HG03565 (cell line): ENCODE results near the gene KCNN4.
"Not testable (repeated sequence)": the region's sequence is repeated elsewhere in the genome, so short reads cannot be mapped to it uniquely, and the experiment has no call there.

Experiments
- ATAC-seq: cut with Tn5 transposase; IDR thresholded peaks from one replicate; pipeline ENCODE4 v1.9.1; 2021; ENCODE audit warnings: mild to moderate bottlenecking, moderate library complexity; ENCODE audit not compliant: unreplicated experiment

KCNN4 gene

GRCh38 chr19:43780706-43781525 is at the start of gene KCNN4:
TSS of gene KCNN4 (minus strand) at chr19:43780973. CDS start at chr19:43780861, 112 bp downstream.
- no peak for ATAC-seq

DNA sequence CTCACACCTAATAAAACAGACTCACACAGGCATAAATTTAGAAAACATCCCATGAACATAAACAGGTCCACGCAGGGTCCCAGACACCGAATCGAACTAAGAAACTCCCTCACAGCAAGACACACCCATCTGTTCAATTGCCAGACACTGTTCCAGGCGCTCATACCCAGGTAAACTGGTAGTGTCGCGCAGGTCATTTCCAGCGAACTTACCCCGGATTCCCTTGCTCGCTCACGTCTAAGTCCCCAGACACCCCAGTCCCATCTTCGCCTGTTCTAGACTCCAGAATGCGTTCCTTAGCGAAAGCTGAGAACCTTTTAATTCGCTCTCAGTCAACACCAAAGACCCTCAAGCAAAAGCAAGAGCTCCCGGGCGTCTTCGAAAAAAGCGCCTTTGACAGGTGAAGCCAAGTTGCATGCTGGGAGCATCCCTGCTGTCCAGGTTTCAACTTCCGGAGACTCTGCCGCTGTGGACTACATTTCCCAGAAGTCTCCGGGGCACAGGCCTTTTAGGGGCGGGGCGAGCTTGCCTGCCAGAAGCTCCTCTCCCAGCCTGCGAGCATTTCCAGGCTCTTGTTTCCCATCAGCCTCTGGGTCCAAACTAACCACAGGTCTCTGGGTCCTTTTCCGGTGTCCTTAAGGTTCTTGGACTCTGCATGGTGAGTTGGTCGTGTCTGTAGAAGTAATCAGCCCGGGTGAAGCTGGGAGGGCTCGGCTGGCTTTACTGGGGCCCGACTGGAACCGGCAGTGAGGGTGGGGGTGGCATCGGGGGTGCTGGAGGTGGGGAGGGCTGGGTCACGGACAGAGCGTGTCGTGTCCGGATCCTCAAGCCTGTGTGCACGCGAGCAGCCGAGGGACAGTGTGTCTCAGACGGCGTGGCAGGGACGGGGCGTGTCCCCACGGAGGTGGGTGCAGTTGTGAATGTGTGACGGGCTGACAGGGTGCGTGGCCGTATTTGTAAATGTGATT is 46.3 kb upstream of the KCNN4 start, which contains the start of gene ZNF283:
ZNF283 (plus strand) TSS at position 535 of the 968 bp plus-strand sequence. CDS start 6,184 bp downstream, outside the sequence.
- peak; percentile 71 for ATAC-seq

DNA sequence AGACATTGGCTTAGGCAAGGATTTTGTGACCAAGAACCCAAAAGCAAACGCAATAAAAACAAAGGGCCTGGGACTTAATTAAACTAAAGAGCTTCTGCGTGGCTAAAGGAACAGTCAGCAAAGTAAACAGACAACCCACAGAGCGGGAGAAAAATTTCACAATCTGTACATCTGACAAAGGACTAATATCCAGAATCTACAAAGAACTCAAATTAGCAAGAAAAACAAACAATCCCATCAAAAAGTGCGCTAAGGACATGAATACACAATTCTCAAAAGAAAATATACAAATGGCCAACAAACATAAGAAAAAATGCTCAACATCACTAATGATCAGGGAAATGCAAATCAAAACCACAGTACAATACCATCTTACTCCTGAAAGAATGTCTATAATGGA is 43.8 kb upstream of the KCNN4 start:
- not testable (repeated sequence) for ATAC-seq

GRCh38 chr19:43823856-43824255 is 43.1 kb upstream of the KCNN4 start:
- not testable (repeated sequence) for ATAC-seq

- ATAC-seq: no peak
These were observed 40.1 kb upstream of the KCNN4 start for GRCh38 chr19:43820884-43821215.

- no peak for ATAC-seq
These were observed 39.5 kb upstream of the KCNN4 start for GRCh38 chr19:43820098-43820883.

DNA sequence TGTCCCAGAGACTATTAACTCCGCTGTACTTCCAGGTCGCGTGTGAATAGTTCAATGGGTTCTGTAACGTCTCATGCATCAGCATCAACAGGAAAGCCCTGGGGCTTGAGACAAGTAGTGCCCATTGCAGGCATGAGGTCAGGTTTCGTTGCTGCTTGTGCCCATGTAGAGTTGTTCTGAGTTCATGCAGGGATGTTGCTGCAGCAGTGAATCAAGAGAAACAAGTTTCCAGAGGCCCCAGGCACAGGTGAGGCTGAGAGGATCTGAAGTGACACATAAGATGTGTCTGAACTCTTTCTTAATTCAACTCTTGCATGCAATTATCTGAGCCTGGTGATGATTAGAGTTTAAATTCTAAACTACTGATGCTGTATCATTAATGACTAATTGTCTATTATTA is 37.7 kb upstream of the KCNN4 start:
- no peak for ATAC-seq

GRCh38 chr19:43817454-43817853 is 36.7 kb upstream of the KCNN4 start:
- not testable (repeated sequence) for ATAC-seq

- no peak for ATAC-seq
These were observed 34.0 kb upstream of the KCNN4 start for GRCh38 chr19:43814663-43815352.

DNA sequence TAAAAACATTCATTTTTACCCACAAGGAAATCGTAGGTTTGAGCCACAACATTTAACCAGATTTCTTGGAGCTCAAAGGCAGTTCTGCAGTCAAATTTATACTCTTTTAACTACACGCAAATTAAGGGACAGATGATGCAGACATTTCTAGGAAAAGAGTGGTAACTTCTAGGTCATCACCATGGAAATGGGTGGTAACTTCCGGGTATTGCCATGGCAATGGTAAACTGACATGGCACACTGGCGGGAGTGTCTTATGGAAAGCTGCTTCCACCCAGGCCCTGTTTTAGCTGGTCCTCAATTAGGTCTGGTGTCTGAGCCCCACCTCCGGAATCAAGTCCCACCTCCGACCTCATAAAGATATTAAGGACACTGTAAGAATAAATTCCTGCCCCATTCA is 31.9 kb upstream of the KCNN4 start:
- ATAC-seq: no peak

DNA sequence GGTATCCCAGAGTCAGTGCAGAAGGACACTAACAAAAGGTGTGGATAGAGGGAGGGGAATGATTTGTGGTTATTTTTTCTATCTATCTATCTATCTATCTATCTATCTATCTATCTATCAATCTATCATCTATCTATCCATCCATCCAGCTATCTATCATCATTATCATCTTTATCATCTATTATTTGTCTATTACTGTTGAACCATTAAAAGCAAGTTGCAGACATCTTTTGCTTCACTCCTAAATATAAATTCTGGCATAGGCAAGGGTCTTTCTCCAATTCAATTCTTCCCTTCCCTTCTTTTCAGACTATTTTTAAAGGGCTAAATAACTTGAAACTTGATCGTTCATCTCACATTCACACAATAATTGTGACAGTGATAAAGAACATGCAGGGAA is 31.5 kb upstream of the KCNN4 start:
- no peak for ATAC-seq

- ATAC-seq: no peak
These were observed 31.1 kb upstream of the KCNN4 start for GRCh38 chr19:43811837-43812236.

GRCh38 chr19:43809762-43810696 is 29.3 kb upstream of the KCNN4 start:
- ATAC-seq: no peak

GRCh38 chr19:43807651-43808050 is 26.9 kb upstream of the KCNN4 start:
- no peak for ATAC-seq

- no peak for ATAC-seq
These were observed 26.1 kb upstream of the KCNN4 start for GRCh38 chr19:43806848-43807247.

- not testable (repeated sequence) for ATAC-seq
These were observed 25.6 kb upstream of the KCNN4 start for GRCh38 chr19:43806401-43806800.

DNA sequence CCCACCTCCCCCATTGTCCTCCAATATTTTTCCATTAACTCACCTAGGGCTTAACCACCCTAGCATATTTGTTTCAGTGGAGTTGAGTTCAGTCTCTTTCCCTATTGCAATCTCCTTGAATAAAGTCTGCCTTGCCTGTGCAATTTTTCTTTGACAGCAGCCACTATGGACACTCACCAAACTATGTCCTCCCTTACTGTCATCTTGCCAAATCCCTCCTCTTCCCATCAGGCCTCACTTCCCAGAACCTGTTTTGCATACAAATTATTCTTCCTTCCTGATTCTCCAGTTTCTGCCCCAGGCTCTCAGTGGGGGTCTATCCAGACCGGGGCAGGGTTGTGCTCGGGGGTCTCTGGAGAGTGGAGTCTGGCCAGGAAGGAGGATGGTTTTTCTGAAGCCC is 23.7 kb upstream of the KCNN4 start:
- no peak for ATAC-seq

DNA sequence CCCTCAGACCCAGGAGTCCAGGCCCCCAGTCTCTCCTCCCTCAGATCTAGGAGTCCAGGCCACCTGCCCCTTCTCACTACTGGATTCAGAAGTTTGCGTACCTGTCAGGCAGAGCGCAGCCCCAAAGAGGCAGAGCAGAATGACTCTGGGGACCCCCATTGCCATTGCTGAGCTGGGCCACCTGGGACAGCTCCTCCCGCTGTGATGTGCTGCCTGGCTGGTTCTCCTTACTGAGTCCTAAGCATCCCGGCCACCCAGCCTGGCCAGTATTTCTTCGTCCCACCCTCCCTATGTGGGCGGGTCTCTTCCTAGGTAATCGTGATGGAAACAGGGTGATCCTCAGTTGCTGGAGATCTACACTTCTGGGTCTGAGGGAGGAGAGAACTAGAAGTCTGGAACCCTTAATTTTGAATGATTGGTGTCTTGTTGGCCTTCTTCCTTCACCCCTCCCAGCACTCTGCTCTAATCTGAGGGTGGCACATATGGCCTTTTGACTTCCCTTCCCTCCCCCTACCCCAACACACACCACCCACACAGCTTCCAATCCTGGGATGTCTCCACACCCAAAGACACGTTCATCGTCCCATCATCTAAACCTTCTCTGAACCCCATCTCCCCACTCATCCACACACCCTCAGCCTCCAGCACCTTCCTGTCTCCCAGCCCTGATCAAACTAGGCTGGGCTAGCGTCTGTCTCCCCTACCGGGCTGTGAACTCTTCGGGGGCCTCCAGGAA is 21.6 kb upstream of the KCNN4 start, which contains the start of gene LYPD5:
LYPD5 (minus strand) TSS at position 232 of the 736 bp plus-strand sequence; CDS start at position 165, 67 bp downstream.
- no peak for ATAC-seq
